VCaP (cell line): ENCODE data around the gene SELENOS.
"Not testable (repeated sequence)": the region's sequence is repeated elsewhere in the genome, so short reads cannot be mapped to it uniquely, and the experiment has no call there.

Source experiments
- H3K27ac ChIP-seq: fragments of 450-650 bp; 2 replicates; pipeline ENCODE4 v1.5.1; 2017
- TF ChIP-seq, protein P1 (sequence below): fragments of 450-650 bp; conservative IDR thresholded peaks from 2 replicates; pipeline ENCODE4 v1.5.1; 2017; ENCODE audit warnings: mild to moderate bottlenecking, moderate library complexity

SELENOS gene

DNA sequence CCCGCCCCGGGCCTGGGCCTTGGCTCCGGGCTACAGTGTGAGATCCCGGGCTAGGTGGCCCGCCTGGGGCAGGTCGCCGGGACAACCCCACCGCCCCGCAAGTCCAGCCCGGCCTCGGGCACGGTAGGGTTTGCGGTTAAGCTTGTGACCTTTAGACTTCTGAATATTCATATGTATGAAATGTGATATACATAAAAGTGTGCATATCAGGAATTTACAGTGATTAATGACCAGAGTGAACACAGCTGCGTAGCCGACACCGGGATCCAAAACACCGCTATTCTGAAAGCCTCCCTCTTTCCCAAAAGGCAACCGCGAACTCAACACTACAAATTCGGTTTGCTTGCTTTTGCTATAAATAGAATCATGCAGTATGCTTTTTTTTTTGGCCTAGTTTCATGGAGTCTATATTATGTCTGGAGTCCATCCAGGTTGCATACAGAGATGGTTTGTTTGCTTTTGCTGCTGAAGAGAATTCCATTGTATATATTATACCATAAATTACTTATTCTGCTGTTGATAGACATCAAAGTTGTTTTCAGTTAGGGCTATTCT, 18.4 kb upstream of the SELENOS start:
- TF ChIP-seq, protein P1, sequence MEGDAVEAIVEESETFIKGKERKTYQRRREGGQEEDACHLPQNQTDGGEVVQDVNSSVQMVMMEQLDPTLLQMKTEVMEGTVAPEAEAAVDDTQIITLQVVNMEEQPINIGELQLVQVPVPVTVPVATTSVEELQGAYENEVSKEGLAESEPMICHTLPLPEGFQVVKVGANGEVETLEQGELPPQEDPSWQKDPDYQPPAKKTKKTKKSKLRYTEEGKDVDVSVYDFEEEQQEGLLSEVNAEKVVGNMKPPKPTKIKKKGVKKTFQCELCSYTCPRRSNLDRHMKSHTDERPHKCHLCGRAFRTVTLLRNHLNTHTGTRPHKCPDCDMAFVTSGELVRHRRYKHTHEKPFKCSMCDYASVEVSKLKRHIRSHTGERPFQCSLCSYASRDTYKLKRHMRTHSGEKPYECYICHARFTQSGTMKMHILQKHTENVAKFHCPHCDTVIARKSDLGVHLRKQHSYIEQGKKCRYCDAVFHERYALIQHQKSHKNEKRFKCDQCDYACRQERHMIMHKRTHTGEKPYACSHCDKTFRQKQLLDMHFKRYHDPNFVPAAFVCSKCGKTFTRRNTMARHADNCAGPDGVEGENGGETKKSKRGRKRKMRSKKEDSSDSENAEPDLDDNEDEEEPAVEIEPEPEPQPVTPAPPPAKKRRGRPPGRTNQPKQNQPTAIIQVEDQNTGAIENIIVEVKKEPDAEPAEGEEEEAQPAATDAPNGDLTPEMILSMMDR = no peak
- H3K27ac ChIP-seq = peak overlapping the region; percentile 96

DNA sequence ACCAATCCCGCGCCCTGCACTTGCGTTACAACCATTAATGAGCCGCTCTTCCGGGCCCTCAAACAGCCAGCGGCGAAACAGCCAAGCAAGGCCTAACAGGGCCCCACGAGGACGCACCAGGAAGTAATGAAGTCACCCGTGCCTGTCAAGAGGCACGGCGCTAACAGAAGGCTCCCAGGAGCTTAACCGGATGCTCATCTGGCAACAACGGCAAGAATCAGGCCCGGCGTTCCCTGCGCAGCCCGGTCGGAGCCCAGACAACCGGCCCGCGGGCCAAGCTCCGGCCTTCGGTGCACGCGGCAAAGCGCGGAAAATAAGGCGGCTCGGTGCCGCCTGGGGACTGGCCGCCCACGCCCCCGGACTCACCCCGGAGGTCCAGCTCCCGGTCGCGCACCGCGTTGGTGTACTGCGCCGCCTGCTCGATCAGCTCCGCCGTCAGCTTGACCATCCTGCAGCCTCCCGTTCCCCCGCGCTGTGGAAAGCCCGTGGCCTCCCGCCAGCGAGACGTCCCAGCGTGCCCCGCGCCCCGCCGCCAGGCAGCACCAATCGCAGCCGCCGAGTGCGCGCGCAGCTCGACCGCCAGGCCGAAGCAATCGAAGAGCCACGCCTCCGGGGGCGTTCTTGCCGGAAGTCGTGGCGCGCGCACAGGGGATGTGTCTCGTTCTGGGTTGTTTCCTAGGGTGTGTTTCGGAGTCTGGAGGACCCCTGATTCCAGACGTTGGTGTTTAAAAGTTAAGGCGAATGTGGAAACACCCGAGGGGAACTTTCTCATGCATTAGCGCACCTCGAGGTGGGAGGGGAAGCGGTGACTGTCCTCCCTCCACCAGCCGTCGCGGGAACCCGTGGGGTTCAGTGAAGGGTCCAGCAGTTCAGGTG, 17.7 kb upstream of the SELENOS start, which contains the start of gene SNRPA1:
SNRPA1 (minus strand) TSS at position 518 of the 876 bp plus-strand sequence; CDS start at position 448, 70 bp downstream.
- TF ChIP-seq, protein P1 = no peak
- H3K27ac ChIP-seq = peak within 1 kb of the TSS; percentile 96

DNA sequence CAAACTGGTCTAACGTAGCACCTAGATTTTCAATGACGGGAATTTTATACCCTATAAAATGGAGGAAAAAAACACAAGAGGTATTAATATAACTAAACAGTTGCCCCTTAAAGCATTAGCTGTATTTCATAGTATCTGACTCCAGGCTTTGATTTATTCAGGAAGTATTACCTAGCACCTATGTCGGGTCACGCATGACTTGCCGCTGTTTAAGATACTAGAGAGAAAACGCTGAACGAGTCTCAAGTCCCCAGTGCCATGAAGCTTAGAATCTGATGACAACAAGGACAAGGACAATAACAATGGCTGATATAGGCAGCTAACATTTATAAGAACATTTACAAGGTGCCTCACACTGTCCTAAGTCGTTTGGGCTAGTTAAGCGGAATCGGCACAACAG, 15.8 kb upstream of the SELENOS start:
- H3K27ac ChIP-seq = peak overlapping the region; percentile 96
- TF ChIP-seq, protein P1 = no peak

DNA sequence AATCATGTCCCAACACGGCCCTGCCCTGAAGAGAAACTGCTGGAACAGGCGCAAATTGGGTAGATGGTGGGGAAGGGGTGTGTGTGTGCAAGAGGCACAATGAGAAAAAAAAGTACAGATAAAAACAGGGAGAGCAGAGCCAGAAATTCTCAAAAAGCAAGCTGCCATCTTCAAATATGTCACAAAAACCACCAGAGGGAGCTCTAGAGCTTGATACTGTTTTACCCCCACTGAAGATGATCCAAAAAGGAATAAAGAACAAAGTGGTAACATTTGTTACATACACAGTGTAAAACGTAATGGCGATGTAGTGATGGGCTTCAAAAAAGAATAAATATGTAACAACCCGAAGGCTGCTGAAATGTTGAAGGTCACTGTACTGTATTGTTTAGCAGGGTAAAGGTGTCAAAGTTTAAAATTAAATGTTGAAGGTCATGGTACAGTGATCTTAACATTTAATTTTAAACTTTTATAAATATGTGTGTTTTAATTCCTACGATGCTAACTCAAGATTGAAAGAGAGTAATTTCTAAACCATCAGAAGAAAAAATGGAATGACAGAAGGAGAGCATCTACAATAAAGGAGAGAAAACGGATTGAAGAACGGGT, 11.7 kb upstream of the SELENOS start:
- H3K27ac ChIP-seq = no peak overlapping the region
- TF ChIP-seq, protein P1 = peak; percentile 91

DNA sequence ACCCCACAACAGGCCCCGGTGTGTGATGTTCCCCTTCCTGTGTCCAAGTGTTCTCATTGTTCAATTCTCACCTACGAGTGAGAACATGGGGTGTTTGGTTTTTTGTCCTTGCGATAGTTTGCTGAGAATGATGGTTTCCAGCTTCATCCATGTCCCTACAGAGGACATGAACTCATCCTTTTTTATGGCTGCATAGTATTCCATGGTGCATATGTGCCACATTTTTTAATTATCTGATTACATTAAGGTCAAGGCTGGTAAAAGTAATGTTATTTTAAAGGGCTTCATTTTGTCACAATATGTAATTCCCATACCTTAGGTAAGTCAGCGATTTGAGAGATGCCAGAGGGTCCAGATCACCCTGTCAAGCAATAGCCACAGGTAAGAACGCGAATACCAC, 10.1 kb upstream of the SELENOS start:
- H3K27ac ChIP-seq = not testable (repeated sequence)

DNA sequence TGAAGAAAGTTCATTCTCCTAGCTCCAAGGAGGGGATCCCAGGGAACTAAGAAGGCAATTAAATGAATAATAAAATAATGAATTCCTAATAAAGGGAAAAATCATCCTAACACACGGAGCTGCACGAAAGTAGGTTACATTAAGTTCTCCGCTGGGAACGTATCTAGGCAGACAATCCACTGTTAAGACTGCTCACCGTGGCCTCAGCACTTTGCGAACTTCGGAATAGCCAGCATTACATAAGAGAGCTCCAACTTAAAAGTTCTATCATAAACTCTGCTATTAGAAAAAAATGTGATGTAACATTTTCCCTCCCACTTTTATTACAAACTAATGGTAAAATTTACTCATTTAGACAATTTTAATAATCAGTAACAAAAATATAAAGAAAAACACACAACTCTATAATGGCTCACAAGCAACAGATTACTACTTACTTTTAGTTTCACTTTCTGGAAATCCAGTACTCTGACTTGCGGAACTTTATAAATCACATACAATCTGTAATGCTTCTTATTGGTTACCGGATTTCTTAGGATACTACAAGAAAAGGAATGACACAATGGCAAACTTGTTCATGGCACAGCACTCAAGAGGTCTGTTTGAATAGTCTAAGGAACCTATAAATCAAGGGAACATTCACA, 9.3 kb upstream of the SELENOS start:
- H3K27ac ChIP-seq = no peak overlapping the region
- TF ChIP-seq, protein P1 = no peak

DNA sequence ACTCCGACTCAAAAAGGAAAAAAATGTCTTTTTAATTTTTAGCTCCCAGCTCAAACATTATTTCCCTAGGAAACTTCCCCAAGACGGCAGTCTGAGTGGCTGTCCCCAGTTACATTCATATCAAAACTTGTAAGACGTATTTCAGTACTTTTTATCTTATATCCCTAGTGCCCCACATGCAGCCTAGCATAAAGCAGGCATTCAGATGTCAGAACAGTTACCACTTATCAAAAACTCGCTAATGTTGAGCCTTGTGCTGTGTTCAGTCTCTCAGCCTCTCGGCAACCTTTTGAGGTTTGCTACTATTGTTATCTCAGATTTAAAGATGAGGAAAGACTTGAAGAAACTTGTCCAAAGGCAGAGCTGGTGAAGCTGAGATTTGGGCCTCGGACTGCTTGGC, 6.6 kb upstream of the SELENOS start:
- TF ChIP-seq, protein P1 = no peak
- H3K27ac ChIP-seq = no peak overlapping the region
